HG02623 (cell line): ENCODE results near the gene NXPE3.

Source experiments
- ATAC-seq: cut with Tn5 transposase; IDR thresholded peaks from one replicate; pipeline ENCODE4 v1.9.1; 2021; ENCODE audit warnings: moderate library complexity; ENCODE audit not compliant: unreplicated experiment

NXPE3 gene

GRCh38 chr3:101873619-101874018, 94.6 kb downstream of the NXPE3 start:
- ATAC-seq, result no peak

GRCh38 chr3:101876142-101876541, 97.1 kb downstream of the NXPE3 start:
- ATAC-seq, result no peak
